GM12801 (cell line): ENCODE data around the gene PTPN20.
"Not testable (repeated sequence)": the region's sequence is repeated elsewhere in the genome, so short reads cannot be mapped to it uniquely, and the experiment has no call there.

ENCODE experiments used
- CTCF ChIP-seq: IDR thresholded peaks from one replicate; pipeline ENCODE4 v1.5.1; 2011; ENCODE audit warnings: control low read depth; ENCODE audit not compliant: insufficient read length; ENCODE audit errors: extremely low read depth

Gene PTPN20

DNA sequence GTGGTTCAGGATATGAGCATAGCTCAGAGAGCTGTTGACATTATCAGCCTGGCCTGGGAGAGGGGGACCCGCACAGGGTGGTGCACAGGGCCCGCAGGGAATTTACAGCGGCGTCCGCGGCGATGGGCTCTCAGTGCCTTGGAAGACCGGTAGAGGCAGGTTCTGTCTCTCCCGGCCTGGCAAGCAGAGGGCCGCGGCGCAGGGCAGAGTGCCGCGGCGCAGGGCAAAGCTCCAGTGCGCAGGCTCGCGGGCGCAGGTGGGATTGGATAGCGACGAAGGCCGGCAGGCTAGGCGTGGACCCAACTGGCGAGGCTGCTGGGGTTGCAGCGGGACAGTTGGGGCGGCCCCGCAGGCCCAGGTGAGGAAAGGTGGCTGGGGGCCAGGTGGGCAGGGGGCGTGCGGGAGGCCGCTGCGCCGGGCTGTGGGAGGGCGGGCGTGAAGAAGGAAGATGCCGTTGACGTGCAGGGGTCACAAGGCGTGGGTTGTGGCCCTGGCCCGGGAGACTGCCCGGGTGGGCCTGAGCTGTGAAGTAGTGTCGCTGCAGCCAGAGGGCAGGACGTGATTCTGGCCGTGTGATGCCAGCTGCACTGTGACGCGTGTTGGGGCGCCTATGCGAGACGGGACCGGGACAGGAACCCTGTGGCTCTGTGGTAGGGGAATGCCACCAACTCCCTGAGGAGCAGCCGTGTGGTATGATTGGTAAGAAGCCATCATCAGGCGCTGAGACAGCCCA is at the start of gene PTPN20:
PTPN20 (plus strand) TSS at position 285 of the 733 bp plus-strand sequence. CDS start 21,072 bp downstream, outside the sequence.
- not testable (repeated sequence) for TF ChIP-seq CTCF

DNA sequence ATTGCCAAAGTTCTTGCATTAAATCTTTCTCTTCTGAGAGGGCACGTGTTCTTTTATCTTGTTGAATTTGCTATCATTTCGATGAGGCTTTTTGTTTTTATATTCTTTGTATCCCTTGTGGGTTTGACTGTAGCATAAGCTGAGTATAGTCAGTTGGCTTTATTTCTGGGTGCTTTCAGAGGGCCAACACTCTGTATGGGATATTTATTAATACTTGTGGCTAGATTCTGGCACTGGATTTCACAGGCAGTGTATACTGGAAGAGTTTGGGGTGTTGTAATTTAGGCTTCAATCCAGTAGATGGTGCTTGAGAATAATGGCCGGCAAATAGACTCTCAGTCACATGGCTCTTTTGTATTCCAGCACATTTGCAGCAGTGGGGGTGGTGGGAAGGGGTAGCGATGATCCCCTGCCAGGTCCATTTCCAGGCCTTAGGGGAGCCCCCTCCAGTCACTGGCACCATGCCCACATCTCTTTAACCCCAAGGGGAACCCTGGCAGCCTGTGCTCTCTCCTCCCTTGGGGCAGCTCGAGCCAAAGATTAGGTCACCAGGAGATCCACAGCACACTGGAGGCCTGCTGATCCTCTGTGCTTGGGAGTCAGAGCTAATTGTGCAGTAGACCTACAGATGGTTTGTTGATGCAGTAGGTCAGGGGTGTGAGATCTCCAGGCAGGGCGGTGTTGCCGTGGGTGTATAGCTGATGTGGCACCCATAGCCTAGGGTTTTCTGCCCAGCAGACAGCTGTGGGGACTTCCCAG is 81.8 kb downstream of the PTPN20 start:
- no peak for TF ChIP-seq CTCF

DNA sequence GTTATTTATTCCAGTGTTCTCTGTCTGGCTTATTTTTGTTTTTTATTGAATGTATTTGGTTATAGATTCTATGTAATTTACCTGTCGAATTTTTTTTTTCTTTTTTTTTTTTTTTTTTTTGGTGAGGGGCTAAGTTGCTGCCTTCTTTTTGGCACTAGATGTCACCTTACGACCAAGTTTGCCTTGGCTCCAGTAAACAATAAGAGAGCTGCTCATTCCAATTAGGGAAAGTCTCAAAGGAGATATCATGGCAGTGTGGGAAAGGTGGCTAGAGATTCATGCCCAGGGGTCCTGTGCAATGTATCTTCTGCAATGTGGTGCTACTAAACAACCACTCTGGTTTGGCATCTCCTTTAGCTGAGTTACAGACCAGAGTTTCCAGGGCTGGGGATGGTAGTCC is 84.0 kb downstream of the PTPN20 start:
- TF ChIP-seq CTCF = no peak

DNA sequence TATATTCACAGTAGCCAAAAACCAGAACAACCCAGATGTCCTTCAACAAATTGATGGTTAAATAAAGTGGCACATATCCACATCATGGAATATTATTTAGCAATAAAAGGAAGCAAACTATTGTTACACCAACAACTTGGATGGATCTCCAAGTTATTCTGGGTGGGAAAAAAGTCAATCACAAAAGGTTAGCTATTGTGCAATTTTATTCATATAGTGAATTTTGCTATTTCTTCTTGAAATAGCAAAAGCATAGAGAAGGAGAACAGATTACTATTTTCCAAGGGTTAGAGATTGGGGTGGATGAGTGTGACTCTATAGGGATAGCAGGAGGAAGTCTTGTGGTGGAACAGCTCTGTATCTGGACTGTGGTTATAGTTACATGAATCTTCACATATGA is 87.0 kb downstream of the PTPN20 start:
- no peak for TF ChIP-seq CTCF

DNA sequence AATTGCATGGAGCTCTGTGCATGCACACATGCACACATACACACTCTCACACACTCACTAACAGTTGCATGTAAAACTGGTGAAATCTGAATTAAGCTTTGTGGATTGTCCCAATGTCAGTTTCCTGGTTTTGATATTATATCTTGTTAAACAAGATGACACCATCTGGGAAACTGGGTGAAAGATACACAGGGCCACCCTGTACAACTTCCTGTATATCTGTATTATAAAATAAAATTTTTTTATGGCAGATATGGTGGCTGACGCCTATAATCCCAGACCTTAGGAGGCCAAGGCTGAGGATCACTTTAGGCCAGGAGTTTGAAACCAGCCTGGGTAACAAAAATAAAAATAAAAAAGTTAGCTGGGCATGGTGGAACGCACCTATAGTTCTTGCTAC is 87.4 kb downstream of the PTPN20 start:
- no peak for TF ChIP-seq CTCF

GRCh38 chr10:46999217-46999616 is 88.0 kb downstream of the PTPN20 start:
- no peak for TF ChIP-seq CTCF

GRCh38 chr10:47008769-47009168 is 97.5 kb downstream of the PTPN20 start:
- no peak for TF ChIP-seq CTCF
